DND-41 (cell line): ENCODE results near the gene PTGER1.

Experiments used
- ATAC-seq: fragments of 200-7000 bp; cut with Tn5 transposase; 3 replicates; pipeline ENCODE4 v1.9.1; 2021; ENCODE audit warnings: low read depth; ENCODE audit not compliant: insufficient read depth
- DNase-seq: peaks from one replicate; pipeline ENCODE4 v3.0.0-alpha.2; 2020
- H2AFZ ChIP-seq: 2 replicates; pipeline ENCODE4 v1.6.0; 2012; ENCODE audit warnings: low read depth, low read length
- H3K27ac ChIP-seq: 2 replicates; pipeline ENCODE4 v1.5.1; 2012; ENCODE audit warnings: low read length, inconsistent platforms
- H3K27me3 ChIP-seq: fragments of 200-600 bp; sonication (generic); 2 replicates; pipeline ENCODE4 v1.6.0; 2012; ENCODE audit warnings: low read length, mild to moderate bottlenecking, inconsistent platforms; ENCODE audit not compliant: insufficient read depth, poor library complexity
- H3K36me3 ChIP-seq: 2 replicates; pipeline ENCODE4 v1.5.1; 2012; ENCODE audit warnings: low read length, inconsistent platforms; ENCODE audit not compliant: insufficient read depth
- H3K4me1 ChIP-seq: 2 replicates; pipeline ENCODE4 v1.5.1; 2012; ENCODE audit warnings: mild to moderate bottlenecking, low read length; ENCODE audit not compliant: insufficient read depth
- H3K4me2 ChIP-seq: 2 replicates; pipeline ENCODE4 v1.6.0; 2012; ENCODE audit warnings: mild to moderate bottlenecking, moderate library complexity, low read length, inconsistent platforms; ENCODE audit not compliant: insufficient read depth
- H3K4me3 ChIP-seq, 2 experiments: fragments of 200-600 bp in 1 of 2; shearing (Covaris generic) in 1 of 2; 2 replicates each; pipeline ENCODE4 v1.5.1; 2012 to 2016; ENCODE audit warnings: inconsistent platforms in 2 of 2, low read length in 2 of 2, mild to moderate bottlenecking in 2 of 2, low read depth in 1 of 2, moderate library complexity in 1 of 2
- H3K79me2 ChIP-seq: 2 replicates; pipeline ENCODE4 v1.6.0; 2012; ENCODE audit warnings: low read length, inconsistent platforms; ENCODE audit not compliant: insufficient read depth
- H3K9ac ChIP-seq: 2 replicates; pipeline ENCODE4 v1.6.0; 2012; ENCODE audit warnings: low read depth, mild to moderate bottlenecking, inconsistent platforms, low read length, moderate library complexity
- H3K9me3 ChIP-seq: 2 replicates; pipeline ENCODE4 v1.5.1; 2012; ENCODE audit warnings: low read length, moderate library complexity, mild to moderate bottlenecking, inconsistent platforms; ENCODE audit not compliant: insufficient read depth, severe bottlenecking
- H4K20me1 ChIP-seq: 2 replicates; pipeline ENCODE4 v1.6.0; 2012; ENCODE audit warnings: low read length; ENCODE audit not compliant: insufficient read depth
- EZH2 ChIP-seq: IDR thresholded peaks from 3 replicates; pipeline ENCODE4 v1.6.1; 2012; ENCODE audit warnings: borderline replicate concordance, low read depth, mild to moderate bottlenecking, moderate library complexity, low read length, inconsistent platforms; ENCODE audit not compliant: severe bottlenecking
- TF ChIP-seq, protein P1 (sequence below): IDR thresholded peaks from 2 replicates; pipeline ENCODE4 v1.5.1; 2012; ENCODE audit warnings: borderline replicate concordance, low read length, moderate library complexity, mild to moderate bottlenecking; ENCODE audit not compliant: poor library complexity, severe bottlenecking; ENCODE audit errors: extremely low read depth

PTGER1 gene

DNA sequence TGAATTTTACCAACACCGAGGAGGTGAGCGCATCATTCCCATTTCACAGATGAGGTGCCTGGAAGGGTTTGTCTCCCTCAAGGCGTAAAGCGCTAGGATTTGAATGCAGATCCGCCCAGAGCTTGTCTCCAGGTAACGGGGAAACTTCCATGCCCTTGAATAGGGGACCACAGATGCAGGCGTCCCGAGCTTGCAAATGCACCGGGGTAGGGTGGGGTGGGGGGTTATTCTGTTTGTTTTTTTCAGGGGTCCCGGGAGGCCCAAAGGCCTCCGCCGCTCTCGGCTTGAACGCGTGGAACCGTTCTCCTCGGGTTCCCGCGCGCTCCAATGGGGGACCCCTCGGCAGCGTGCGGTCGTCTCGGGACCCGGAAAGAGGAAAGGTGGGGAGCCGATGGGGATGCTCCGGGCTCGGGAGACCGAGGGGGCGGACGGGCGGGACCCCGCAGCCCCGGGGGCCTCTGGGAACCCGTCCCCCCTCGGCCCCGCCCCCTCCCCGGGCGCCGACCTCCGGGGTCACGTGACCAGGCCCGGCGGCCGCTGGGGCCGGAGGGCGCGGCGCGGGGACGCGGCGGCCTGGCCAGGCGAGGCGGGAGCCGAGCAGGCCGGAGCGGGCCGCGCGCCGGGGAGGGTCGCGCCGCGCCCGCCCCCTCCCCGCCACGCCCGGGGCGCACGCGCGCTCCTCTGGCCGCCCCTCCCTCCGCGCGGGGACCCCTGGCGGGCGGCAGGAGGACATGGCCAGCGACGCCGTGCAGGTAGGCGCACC, 42.2 kb downstream of the PTGER1 start, which contains the start of gene PKN1:
PKN1 (plus strand) TSS at position 516 of the 763 bp plus-strand sequence; CDS start at position 732, 216 bp downstream.
- H3K4me3 ChIP-seq: peak within 1 kb of the TSS; percentile 69 to 84
- H3K4me1 ChIP-seq: peaks cover 32% of the 10 kb centered on the region
- peaks cover 14% of the 10 kb centered on the region for H3K36me3 ChIP-seq
- peak within 1 kb of the TSS; percentile 75 for H2AFZ ChIP-seq
- H3K27ac ChIP-seq: peak within 1 kb of the TSS; percentile 74
- H3K4me2 ChIP-seq: peak within 1 kb of the TSS; percentile 76
- H3K79me2 ChIP-seq: peaks cover 55% of the 10 kb centered on the region
- H4K20me1 ChIP-seq: peaks cover 10% of the 10 kb centered on the region
- H3K27me3 ChIP-seq: no peaks in the 10 kb centered on the region
- ATAC-seq (peak; percentile 71), DNase-seq (peak; percentile 71)
- no peak for TF ChIP-seq EZH2
- TF ChIP-seq, protein P1, sequence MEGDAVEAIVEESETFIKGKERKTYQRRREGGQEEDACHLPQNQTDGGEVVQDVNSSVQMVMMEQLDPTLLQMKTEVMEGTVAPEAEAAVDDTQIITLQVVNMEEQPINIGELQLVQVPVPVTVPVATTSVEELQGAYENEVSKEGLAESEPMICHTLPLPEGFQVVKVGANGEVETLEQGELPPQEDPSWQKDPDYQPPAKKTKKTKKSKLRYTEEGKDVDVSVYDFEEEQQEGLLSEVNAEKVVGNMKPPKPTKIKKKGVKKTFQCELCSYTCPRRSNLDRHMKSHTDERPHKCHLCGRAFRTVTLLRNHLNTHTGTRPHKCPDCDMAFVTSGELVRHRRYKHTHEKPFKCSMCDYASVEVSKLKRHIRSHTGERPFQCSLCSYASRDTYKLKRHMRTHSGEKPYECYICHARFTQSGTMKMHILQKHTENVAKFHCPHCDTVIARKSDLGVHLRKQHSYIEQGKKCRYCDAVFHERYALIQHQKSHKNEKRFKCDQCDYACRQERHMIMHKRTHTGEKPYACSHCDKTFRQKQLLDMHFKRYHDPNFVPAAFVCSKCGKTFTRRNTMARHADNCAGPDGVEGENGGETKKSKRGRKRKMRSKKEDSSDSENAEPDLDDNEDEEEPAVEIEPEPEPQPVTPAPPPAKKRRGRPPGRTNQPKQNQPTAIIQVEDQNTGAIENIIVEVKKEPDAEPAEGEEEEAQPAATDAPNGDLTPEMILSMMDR: peak; percentile 7
- H3K9me3 ChIP-seq: no peaks in the 10 kb centered on the region
- H3K9ac ChIP-seq: peak within 1 kb of the TSS; percentile 88

DNA sequence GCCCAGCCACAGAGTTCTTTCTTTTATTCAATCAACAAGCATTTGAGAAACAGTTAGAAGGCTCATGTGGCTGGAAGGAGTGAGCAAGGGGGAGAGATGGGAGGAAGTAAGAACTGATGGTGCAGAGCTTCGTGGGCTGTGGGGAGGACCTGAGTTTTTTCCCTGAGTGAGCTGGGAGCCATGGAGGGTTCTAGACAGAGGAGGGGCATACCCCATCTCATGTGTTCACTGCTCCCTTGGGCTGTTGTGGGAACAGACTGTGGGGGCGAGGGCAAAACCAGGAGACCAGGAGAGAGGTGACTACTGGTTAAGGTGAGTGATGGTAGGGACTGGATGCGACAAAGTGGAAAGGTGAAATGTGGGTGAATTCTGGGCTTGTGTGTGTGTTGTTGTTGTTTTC, 44.4 kb downstream of the PTGER1 start:
- Histone ChIP-seq H3K27me3 (no peaks in the 10 kb centered on the region), H3K9me3 (no peaks in the 10 kb centered on the region), H3K4me3 (no peak overlapping the region), H3K79me2 (peaks cover 33% of the 10 kb centered on the region), H4K20me1 (peaks cover 10% of the 10 kb centered on the region), H2AFZ (no peak overlapping the region), H3K9ac (no peak overlapping the region), H3K36me3 (peaks cover 7% of the 10 kb centered on the region), H3K4me2 (no peak overlapping the region), H3K4me1 (peaks cover 32% of the 10 kb centered on the region), H3K27ac (no peak overlapping the region)
- TF ChIP-seq EZH2: no peak
- TF ChIP-seq, protein P1: no peak
- no peak for ATAC-seq
- DNase-seq: no peak

DNA sequence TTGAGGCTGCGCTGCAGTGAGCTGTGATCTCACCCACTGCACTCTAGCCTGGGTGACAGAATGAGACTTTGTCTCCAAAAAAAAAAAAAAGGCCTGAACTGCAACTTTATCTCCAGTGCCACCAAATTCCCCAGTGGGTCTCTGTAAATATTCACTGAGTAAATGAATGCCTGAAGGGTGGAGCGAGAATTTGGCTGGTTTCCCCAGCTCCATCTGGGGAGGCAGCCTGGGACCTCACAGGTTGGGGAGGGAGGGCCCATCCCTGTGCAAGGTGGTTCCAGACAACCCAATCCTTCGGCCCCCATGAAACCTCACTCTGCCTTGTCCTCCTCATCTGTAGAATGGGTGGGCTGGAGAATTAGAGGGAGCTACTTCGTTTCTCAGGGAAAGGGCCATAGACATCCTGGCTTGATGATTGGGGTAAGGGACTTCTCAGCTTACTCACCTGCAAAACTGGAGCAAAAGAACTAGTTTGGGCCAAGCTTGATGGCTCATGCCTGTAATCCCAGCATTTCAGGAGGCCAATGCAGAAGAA, 46.2 kb downstream of the PTGER1 start:
- Histone ChIP-seq H2AFZ (no peak overlapping the region), H3K4me1 (peaks cover 17% of the 10 kb centered on the region), H3K9me3 (no peaks in the 10 kb centered on the region), H3K79me2 (peaks cover 15% of the 10 kb centered on the region), H3K27me3 (no peaks in the 10 kb centered on the region), H3K4me3 (no peak overlapping the region), H3K36me3 (no peaks in the 10 kb centered on the region; the same call in 1 of the 2 replicates), H3K9ac (no peak overlapping the region), H3K27ac (no peak overlapping the region), H4K20me1 (no peaks in the 10 kb centered on the region), H3K4me2 (no peak overlapping the region)
- TF ChIP-seq, protein P1: no peak
- TF ChIP-seq EZH2: no peak
- ATAC-seq: no peak
- DNase-seq: no peak
